ENCODE results near the gene FKBP7. TPM values are rescaled to one million over a fixed set of nuclear protein-coding genes. Genes with fewer than 3 reads are reported as not detected.

The FKBP7 gene
- total RNA-seq, 2 donors from 2014 or later: 4.1 to 6.3 TPM

GRCh38 chr2:178508646-178509045 is 30.2 kb upstream of the FKBP7 start:
- H3K4me1 ChIP-seq (ENCODE audit: control insufficient read depth, insufficient read depth, low read length): no peaks in the 10 kb centered on the region
- H3K27ac Mint-ChIP-seq: no peak overlapping the region
- H3K4me1 Mint-ChIP-seq: peaks cover 9% of the 10 kb centered on the region

GRCh38 chr2:178506949-178507348 is 28.5 kb upstream of the FKBP7 start:
- Histone ChIP-seq H3K27ac (ENCODE audit: low read depth, low read length) (no peak overlapping the region), H3K36me3 (ENCODE audit: control insufficient read depth, insufficient read depth, low read length) (peaks cover 24% of the 10 kb centered on the region), H3K27me3 (ENCODE audit: control insufficient read depth, insufficient read depth, low read length, poor library complexity, severe bottlenecking) (no peaks in the 10 kb centered on the region), H3K4me3 (ENCODE audit: low read length) (no peak overlapping the region), H3K4me1 (ENCODE audit: control insufficient read depth, insufficient read depth, low read length) (no peaks in the 10 kb centered on the region), H3K9me3 (ENCODE audit: control insufficient read depth, low read length) (no peaks in the 10 kb centered on the region), H3K9ac (ENCODE audit: extremely low read depth, low read length, poor library complexity, severe bottlenecking) (no peak overlapping the region)
- no peaks in the 10 kb centered on the region for H3K9me3 Mint-ChIP-seq
- no peak overlapping the region for H3K27ac Mint-ChIP-seq
- H3K4me3 Mint-ChIP-seq: no peak overlapping the region
- DNase-seq: no peak
- no peaks in the 10 kb centered on the region for H3K27me3 Mint-ChIP-seq (ENCODE audit: insufficient read depth)
- peaks cover 10% of the 10 kb centered on the region for H3K36me3 Mint-ChIP-seq (ENCODE audit: low read depth)
- no peak for TF ChIP-seq CTCF (conservative IDR thresholded peaks at IDR 0.05)
- peaks cover 9% of the 10 kb centered on the region for H3K4me1 Mint-ChIP-seq
- WGBS, 2 experiments (ENCODE audit: insufficient coverage in 1 of 2, insufficient read length in 1 of 2): 100% methylated on average over 1 of the region's 1 CpG; no CpG with 5 or more reads in 1 of the 2 experiments

More at GRCh38 chr2:178508646-178509045, 30.2 kb upstream of the FKBP7 start:
- Mint-ChIP-seq H3K4me3 (no peak overlapping the region), H3K36me3 (ENCODE audit: low read depth) (peaks cover 13% of the 10 kb centered on the region), H3K9me3 (no peaks in the 10 kb centered on the region), H3K27me3 (ENCODE audit: insufficient read depth) (no peaks in the 10 kb centered on the region)
- no peak for TF ChIP-seq CTCF (conservative IDR thresholded peaks at IDR 0.05)
- H3K27me3 ChIP-seq (ENCODE audit: control insufficient read depth, insufficient read depth, low read length, poor library complexity, severe bottlenecking): no peaks in the 10 kb centered on the region
- H3K4me3 ChIP-seq (ENCODE audit: low read length): no peak overlapping the region
- H3K36me3 ChIP-seq (ENCODE audit: control insufficient read depth, insufficient read depth, low read length): peaks cover 9% of the 10 kb centered on the region
- WGBS, 2 experiments (ENCODE audit: insufficient coverage in 1 of 2, insufficient read length in 1 of 2): no CpG with 5 or more reads among the region's 2 CpGs
- no peak overlapping the region for H3K9ac ChIP-seq (ENCODE audit: extremely low read depth, low read length, poor library complexity, severe bottlenecking)
- H3K9me3 ChIP-seq (ENCODE audit: control insufficient read depth, low read length): no peaks in the 10 kb centered on the region
- DNase-seq: no peak
- no peak overlapping the region for H3K27ac ChIP-seq (ENCODE audit: low read depth, low read length)

DNA sequence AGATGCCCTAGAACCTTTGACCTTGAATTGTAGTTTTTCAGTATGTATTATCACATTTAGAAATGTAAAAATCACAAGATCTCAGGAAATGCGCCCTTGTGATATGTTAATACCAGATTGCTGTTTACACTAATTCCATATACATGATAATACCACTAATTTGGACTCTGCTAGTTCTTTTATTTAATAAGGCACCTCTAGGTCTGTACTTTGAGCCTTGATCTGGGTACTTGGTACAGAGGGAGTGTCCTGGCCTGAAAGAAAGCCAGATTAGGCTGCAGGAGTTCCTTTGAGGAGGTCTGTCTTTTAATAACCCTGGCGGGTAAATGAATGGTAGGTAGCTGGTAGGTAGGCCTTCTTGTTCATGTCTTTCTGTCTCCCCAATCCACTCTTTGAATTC is 28.1 kb upstream of the FKBP7 start:
- no peak for TF ChIP-seq CTCF (conservative IDR thresholded peaks at IDR 0.05)
- Mint-ChIP-seq H3K4me1 (peaks cover 9% of the 10 kb centered on the region), H3K9me3 (no peaks in the 10 kb centered on the region), H3K36me3 (ENCODE audit: low read depth) (peaks cover 10% of the 10 kb centered on the region), H3K27me3 (ENCODE audit: insufficient read depth) (no peaks in the 10 kb centered on the region), H3K27ac (peak overlapping the region; percentile 55), H3K4me3 (no peak overlapping the region)
- Histone ChIP-seq H3K27ac (ENCODE audit: low read depth, low read length) (no peak overlapping the region), H3K36me3 (ENCODE audit: control insufficient read depth, insufficient read depth, low read length) (peaks cover 28% of the 10 kb centered on the region), H3K27me3 (ENCODE audit: control insufficient read depth, insufficient read depth, low read length, poor library complexity, severe bottlenecking) (no peaks in the 10 kb centered on the region), H3K4me3 (ENCODE audit: low read length) (no peak overlapping the region), H3K9ac (ENCODE audit: extremely low read depth, low read length, poor library complexity, severe bottlenecking) (no peak overlapping the region), H3K4me1 (ENCODE audit: control insufficient read depth, insufficient read depth, low read length) (no peaks in the 10 kb centered on the region), H3K9me3 (ENCODE audit: control insufficient read depth, low read length) (no peaks in the 10 kb centered on the region)
- no peak for DNase-seq
- 60 to 90% methylated on average over 1 to 2 of the region's 2 CpGs for WGBS, 2 experiments (ENCODE audit: insufficient coverage in 1 of 2, insufficient read length in 1 of 2)
